Endothelial cell (in vitro differentiated cells): ENCODE measurements around the gene MTCL1. TPM values are rescaled to one million over a fixed set of nuclear protein-coding genes. Genes with fewer than 3 reads are reported as not detected.

Experiments
- DNase-seq: peaks from one replicate; pipeline ENCODE4 v3.0.0; 2021; ENCODE audit warnings: low spot score
- H3K27ac Mint-ChIP-seq: one replicate; pipeline ENCODE4 v1.8.0; 2021; ENCODE audit warnings: mixed read lengths, inconsistent platforms; ENCODE audit not compliant: unreplicated experiment
- H3K27me3 Mint-ChIP-seq: one replicate; pipeline ENCODE4 v1.8.0; 2021; ENCODE audit warnings: mild to moderate bottlenecking, moderate library complexity, mixed read lengths, inconsistent platforms; ENCODE audit not compliant: unreplicated experiment
- H3K36me3 Mint-ChIP-seq: one replicate; pipeline ENCODE4 v1.8.0; 2021; ENCODE audit warnings: mild to moderate bottlenecking, low read depth, mixed read lengths, inconsistent platforms; ENCODE audit not compliant: unreplicated experiment
- H3K4me1 Mint-ChIP-seq: one replicate; pipeline ENCODE4 v1.8.0; 2021; ENCODE audit warnings: mild to moderate bottlenecking, mixed read lengths, inconsistent platforms; ENCODE audit not compliant: unreplicated experiment
- H3K4me3 Mint-ChIP-seq: one replicate; pipeline ENCODE4 v1.8.0; 2021; ENCODE audit warnings: mild to moderate bottlenecking, mixed read lengths, inconsistent platforms; ENCODE audit not compliant: unreplicated experiment
- H3K9me3 Mint-ChIP-seq: one replicate; pipeline ENCODE4 v1.8.0; 2021; ENCODE audit warnings: mixed read lengths, inconsistent platforms; ENCODE audit not compliant: unreplicated experiment
- total RNA-seq: library from RNA; stranded (reverse); fragmentation: NEBNext Ultra II Directional; extraction: Animal tissue kit (Norgen Biotek cat#: 25700); gene quantifications from one replicate; pipeline ENCODE4 v1.2.1, GENCODE V29; 2021; ENCODE audit not compliant: unreplicated experiment
- TF ChIP-seq, protein P1 (sequence below): fragments of 200-600 bp; sonication (generic); IDR thresholded peaks from one replicate; pipeline ENCODE4 v1.5.0; 2021; ENCODE audit warnings: antibody characterized with exemption; ENCODE audit not compliant: unreplicated experiment

The MTCL1 gene
- total RNA-seq, 1 donor from 2014 or later = 3.8 TPM

DNA sequence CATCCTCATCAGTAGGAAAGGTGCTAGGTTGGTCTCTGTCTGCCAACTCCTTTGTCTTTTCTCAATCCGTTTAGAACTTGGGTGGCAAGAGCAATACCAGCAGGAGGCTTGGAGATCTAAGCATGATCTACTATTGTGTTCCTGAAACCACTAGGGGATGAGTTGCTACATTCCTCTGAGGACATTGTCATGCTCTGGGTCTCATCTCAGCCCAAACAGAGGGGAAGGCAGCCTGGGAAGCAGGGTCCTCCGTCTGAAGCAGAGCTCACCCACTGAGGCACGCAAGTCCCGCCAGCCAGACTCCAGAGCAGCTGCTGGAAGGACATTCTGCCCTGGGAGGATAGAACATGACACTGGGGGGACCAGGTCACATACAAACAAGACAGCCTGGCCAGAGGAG is 162.9 kb downstream of the MTCL1 start:
- Mint-ChIP-seq H3K27ac (no peak overlapping the region), H3K36me3 (no peaks in the 10 kb centered on the region), H3K27me3 (peaks cover 4% of the 10 kb centered on the region), H3K4me1 (no peaks in the 10 kb centered on the region), H3K9me3 (no peaks in the 10 kb centered on the region), H3K4me3 (no peak overlapping the region)
- no peak for DNase-seq
- TF ChIP-seq, protein P1, sequence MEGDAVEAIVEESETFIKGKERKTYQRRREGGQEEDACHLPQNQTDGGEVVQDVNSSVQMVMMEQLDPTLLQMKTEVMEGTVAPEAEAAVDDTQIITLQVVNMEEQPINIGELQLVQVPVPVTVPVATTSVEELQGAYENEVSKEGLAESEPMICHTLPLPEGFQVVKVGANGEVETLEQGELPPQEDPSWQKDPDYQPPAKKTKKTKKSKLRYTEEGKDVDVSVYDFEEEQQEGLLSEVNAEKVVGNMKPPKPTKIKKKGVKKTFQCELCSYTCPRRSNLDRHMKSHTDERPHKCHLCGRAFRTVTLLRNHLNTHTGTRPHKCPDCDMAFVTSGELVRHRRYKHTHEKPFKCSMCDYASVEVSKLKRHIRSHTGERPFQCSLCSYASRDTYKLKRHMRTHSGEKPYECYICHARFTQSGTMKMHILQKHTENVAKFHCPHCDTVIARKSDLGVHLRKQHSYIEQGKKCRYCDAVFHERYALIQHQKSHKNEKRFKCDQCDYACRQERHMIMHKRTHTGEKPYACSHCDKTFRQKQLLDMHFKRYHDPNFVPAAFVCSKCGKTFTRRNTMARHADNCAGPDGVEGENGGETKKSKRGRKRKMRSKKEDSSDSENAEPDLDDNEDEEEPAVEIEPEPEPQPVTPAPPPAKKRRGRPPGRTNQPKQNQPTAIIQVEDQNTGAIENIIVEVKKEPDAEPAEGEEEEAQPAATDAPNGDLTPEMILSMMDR = no peak

DNA sequence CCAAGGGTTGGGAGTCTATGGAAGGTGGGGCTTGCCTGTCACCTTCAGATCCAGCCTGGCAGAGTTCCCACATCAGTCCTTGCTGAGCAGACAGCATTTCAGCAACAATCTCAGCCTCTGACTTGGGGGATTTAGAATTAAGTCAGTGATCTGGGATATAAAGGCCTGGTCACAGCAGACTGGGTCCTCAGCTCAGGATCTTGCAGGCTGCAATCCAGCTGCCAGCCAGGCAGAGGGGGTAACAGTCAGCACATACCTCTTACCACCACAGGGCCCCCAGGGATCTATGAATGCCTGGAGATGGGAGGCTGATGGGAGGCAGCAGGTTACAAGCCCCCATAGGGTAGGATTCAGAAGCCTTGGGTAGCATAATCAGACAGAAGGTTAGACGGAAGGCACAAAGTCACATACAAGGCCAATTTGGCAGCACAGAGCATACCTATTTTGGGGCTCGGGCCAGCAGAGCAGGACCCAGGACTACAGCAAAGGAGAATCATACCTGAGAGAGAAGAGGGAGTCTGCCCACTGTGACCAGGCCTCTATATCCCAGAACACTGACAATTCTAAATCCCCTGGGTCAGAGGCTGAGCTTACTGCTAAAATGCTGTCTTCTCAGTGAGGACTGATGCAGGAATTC is 163.5 kb downstream of the MTCL1 start:
- H3K9me3 Mint-ChIP-seq = no peaks in the 10 kb centered on the region
- no peak overlapping the region for H3K27ac Mint-ChIP-seq
- TF ChIP-seq, protein P1 = no peak
- DNase-seq = no peak
- H3K36me3 Mint-ChIP-seq = no peaks in the 10 kb centered on the region
- no peaks in the 10 kb centered on the region for H3K4me1 Mint-ChIP-seq
- no peak overlapping the region for H3K4me3 Mint-ChIP-seq
- H3K27me3 Mint-ChIP-seq = peaks cover 4% of the 10 kb centered on the region

DNA sequence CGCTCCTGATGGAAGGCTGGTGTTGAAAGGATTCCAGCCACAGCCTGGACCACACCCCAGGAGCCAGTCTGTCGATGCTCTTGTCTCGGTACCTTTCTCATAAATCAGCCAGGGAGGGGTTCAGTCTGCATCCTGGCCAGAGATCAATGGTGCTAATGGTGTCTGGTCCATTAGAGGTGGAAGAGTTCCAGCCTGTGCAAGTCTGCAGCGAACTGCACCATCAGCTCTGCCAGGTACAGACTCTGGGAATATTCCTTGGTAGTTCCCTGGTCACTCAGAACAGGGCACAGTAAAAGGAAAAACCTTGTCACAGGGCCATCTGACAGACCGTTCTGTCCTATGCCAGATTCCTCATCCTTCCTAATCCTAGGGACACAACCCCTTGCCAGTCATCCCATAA is 164.3 kb downstream of the MTCL1 start:
- TF ChIP-seq, protein P1 = no peak
- Mint-ChIP-seq H3K27me3 (peaks cover 4% of the 10 kb centered on the region), H3K9me3 (no peaks in the 10 kb centered on the region), H3K36me3 (no peaks in the 10 kb centered on the region), H3K4me3 (no peak overlapping the region), H3K27ac (no peak overlapping the region), H3K4me1 (no peaks in the 10 kb centered on the region)
- no peak for DNase-seq

DNA sequence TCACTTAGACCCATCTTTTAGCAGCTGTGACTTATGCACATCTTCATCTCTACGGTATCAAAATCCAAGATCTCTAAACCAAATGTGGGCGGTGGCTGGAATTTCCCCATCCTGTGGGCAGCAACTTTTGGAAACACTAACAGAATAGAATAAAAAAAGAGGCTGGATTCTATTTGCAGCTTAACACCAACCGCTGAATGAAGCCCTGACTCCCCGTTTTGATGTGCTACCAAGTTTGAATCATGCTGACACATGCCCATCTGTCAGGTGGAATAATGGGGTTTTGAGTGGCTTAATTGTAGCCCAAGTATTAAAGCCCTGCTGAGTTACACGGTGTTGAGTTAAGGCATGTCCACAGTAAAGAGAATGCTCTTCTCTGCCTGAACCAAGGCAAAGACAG is 165.2 kb downstream of the MTCL1 start:
- no peak overlapping the region for H3K27ac Mint-ChIP-seq
- H3K4me3 Mint-ChIP-seq = no peak overlapping the region
- H3K36me3 Mint-ChIP-seq = no peaks in the 10 kb centered on the region
- no peaks in the 10 kb centered on the region for H3K4me1 Mint-ChIP-seq
- peaks cover 4% of the 10 kb centered on the region for H3K27me3 Mint-ChIP-seq
- TF ChIP-seq, protein P1 = no peak
- no peaks in the 10 kb centered on the region for H3K9me3 Mint-ChIP-seq
- no peak for DNase-seq

DNA sequence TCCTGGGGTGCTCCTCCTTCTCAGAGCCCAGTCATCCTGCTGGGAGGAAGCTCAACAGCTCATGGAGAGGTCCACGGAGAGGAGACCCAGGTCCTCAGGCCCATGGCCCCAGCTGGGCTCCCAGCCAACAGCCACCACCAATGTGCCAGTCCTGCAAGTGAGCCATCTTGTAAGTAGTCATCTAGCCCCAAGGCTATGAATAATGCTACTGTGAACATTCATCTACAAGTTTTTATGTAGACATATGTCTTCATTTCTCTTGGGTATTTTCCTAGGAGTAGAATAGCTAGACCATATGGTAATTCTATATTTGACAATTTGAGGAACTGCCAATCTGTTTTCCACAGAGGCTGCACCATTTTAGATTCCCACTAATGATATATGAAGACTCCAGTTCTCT is 166.1 kb downstream of the MTCL1 start:
- H3K36me3 Mint-ChIP-seq = no peaks in the 10 kb centered on the region
- H3K27ac Mint-ChIP-seq = no peak overlapping the region
- no peak for DNase-seq
- TF ChIP-seq, protein P1 = no peak
- no peaks in the 10 kb centered on the region for H3K9me3 Mint-ChIP-seq
- H3K4me3 Mint-ChIP-seq = no peak overlapping the region
- H3K4me1 Mint-ChIP-seq = no peaks in the 10 kb centered on the region
- H3K27me3 Mint-ChIP-seq = peaks cover 4% of the 10 kb centered on the region
